Measurements from ENCODE around the gene JAG2.
A peak's percentile ranks its signal among the peaks of the same experiment; 100 is the strongest.

The JAG2 gene

DNA sequence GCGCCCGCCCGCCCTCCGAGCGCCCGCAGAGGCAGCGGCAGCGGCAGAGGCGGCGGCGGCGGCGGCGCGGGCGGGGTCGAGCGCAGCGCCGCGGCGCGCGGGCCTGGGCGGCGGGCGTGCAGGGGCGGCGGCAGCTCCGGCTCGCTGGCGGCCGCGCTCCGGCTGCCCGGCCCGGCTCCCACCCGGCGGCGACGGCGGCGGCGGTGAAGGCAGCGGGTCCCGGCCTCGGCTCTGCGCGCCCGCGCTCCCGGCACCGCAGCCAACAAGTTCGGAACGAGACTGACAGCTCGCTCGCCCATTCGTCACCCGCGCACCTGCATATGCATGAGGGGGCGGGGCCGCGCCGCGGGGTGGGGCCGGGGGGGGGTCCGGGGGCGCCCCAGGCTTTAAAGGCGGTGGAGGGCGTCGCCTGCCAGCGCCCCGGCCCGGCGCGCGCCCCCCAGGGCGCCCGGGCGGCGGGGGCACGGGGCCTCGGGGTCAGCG, at the start of gene JAG2:
TSS of gene JAG2 (minus strand) at position 281 of the 483 bp plus-strand sequence. CDS start 356 bp downstream, outside the sequence.
- peak within 1 kb of the TSS; percentile 99 for H3K27ac ChIP-seq
- CTCF ChIA-PET = interaction anchor here (8.3 kb wide), 1 partner anchor 79 kb away, joined by 99 read pairs; no protein-coding TSS in a partner anchor
- DNase-seq (ENCODE audit: low spot score) = peak; percentile 64
- TF ChIP-seq CTCF (conservative IDR thresholded peaks at IDR 0.05; ENCODE audit: low read depth) = no peak
- POLR2A ChIA-PET (ENCODE audit: low non-redundant PET) = interaction anchor here (1.3 kb wide), 1 partner anchor 78 kb away, joined by 4 read pairs; no protein-coding TSS in a partner anchor

DNA sequence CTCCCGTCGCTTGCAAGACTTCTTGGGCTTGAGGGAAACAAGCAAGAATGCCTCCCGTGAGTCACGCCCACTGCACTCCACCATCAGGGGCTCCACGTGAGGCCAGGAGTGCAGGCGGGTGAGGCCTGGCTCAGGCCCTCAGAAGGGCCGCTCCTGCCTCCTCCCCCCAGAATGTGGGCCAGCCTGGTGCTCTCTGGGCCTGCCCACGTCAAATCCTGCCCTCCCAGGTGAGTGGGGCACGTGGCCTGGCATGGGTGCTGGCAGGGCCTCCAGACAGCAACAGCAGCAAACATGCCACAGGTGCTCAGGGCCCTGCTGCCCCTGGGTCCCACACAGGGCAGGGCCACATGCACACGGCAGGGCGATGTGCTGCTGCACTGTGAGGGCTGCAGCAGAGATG, 49.2 kb upstream of the JAG2 start:
- no peak overlapping the region for H3K27ac ChIP-seq
- TF ChIP-seq CTCF (conservative IDR thresholded peaks at IDR 0.05; ENCODE audit: low read depth) = no peak
- CTCF ChIA-PET = no interaction called here
- POLR2A ChIA-PET (ENCODE audit: low non-redundant PET) = no interaction called here
- DNase-seq (ENCODE audit: low spot score) = no peak

DNA sequence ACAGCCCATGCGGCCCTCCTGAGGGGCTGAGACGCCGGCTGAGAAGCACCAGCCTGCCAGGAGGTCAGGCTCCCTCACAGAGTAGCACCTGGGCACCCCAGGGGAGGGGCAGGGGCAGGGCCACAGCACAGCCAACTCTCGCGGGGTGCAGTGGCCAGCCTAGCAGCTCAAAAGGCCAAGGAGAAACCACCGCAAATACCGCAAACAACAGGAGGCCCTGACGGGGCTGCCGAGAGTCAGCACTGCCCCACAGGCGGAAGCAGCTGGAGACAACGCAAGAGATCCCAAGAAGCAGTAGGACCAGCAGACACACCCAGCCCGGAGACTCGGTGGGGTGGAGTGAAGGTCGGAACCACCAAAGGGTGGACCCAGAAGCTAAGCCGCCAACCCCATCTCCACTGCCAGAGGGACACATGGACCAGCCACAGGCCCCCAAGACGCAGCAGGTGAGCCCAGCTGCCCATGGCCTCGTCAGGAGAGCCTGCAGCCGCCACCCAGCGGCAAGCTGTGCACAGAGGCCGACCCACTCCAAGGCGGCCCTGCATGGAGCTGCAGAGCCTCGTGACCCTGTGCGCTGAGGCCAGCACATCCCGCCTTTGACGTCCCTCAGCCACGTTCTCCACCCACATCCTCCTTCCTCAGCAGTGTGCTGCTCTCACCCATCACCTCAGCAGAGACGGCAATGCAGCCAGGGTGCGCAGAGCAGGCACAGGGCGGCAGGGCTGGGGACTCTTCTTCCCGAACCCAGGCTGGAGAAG, 48.1 kb upstream of the JAG2 start:
- DNase-seq (ENCODE audit: low spot score) = no peak
- no peak for TF ChIP-seq CTCF (conservative IDR thresholded peaks at IDR 0.05; ENCODE audit: low read depth)
- CTCF ChIA-PET = interaction anchor here (0.6 kb wide), 1 partner anchor 146 kb away, joined by 5 read pairs; no protein-coding TSS in a partner anchor
- H3K27ac ChIP-seq = no peak overlapping the region; the same call in 1 of the 2 replicates
- POLR2A ChIA-PET (ENCODE audit: low non-redundant PET) = no interaction called here

DNA sequence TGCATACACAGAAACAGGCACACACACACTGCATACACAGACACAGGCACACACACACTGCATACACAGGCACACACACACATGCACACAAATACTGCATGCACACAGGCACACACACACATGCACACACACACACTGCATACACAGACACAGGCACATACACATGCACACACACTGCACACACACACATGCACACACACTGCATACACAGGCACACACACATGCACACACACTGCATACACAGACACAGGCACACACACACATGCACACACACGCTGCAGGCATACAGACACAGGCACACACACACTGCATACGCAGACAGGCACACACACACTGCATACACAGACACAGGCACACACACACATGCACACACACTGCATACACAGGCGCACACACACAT, 47.0 kb upstream of the JAG2 start:
- no peak for TF ChIP-seq CTCF (conservative IDR thresholded peaks at IDR 0.05; ENCODE audit: low read depth)
- ChIA-PET POLR2A (ENCODE audit: low non-redundant PET) (no interaction called here), CTCF (no interaction called here)
- H3K27ac ChIP-seq = no peak overlapping the region
- no peak for DNase-seq (ENCODE audit: low spot score)

DNA sequence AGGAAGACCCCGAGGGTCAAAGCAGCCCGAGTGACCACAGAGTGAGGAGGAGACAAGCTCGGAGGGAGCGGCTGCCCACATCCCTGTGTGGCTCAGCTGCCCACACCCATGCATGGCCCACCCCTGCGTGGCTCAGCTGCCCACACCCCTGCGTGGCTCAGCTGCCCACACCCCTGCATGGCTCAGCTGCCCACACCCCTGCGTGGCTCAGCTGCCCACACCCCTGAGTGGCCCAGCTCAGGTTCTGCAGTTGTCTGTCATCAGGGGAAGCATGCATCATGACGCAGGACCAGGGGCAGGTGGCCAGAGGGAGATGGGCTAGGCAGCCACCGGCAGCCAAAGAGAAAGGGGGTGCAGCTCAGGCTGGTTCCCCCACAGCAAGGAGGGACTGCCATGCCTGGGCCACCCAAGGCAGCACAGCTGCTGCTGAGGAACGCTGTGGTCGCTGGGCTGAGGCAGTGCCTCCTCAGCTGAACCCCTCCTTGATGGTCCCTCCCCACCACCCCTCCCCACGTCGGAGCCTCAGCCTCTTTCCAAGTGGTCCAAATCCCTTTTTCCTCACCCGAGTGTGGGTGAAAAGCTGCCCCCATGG, 45.8 kb upstream of the JAG2 start:
- no peak for DNase-seq (ENCODE audit: low spot score)
- CTCF ChIA-PET = interaction anchor here (0.6 to 1.4 kb wide), 2 partner anchors 12 to 129 kb away, joined by 3 to 5 read pairs; no protein-coding TSS in a partner anchor
- no peak overlapping the region for H3K27ac ChIP-seq
- no peak for TF ChIP-seq CTCF (conservative IDR thresholded peaks at IDR 0.05; ENCODE audit: low read depth)
- POLR2A ChIA-PET (ENCODE audit: low non-redundant PET) = no interaction called here

DNA sequence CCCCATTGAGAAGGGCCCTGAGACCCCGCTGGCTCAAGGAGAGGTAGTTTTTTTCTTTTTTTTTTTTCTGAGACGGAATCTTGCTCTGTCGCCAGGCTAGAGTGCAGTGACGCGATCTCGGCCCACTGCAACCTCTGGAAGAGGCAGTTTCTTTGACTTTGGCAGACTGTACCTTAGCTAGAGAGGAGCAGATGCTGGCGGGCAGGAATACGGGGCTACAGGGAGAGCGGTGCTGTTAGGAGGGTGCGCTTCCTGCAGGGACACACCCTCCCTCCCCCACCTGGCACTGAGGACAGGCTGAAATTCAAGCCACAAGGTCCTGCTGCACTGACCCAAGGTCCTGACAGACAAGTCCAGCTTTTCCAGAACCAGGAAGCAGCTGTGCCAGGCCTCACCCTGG, 44.8 kb upstream of the JAG2 start:
- POLR2A ChIA-PET (ENCODE audit: low non-redundant PET) = no interaction called here
- no peak for DNase-seq (ENCODE audit: low spot score)
- no peak overlapping the region for H3K27ac ChIP-seq
- CTCF ChIA-PET = interaction anchor here (1.4 kb wide), 1 partner anchor 11 kb away, joined by 5 read pairs; no protein-coding TSS in a partner anchor
- TF ChIP-seq CTCF (conservative IDR thresholded peaks at IDR 0.05; ENCODE audit: low read depth) = no peak

All from RWPE1 (cell line).